Nephron (organoid): Measurements from ENCODE around the gene POPDC2.
"Not testable (repeated sequence)": the region's sequence is repeated elsewhere in the genome, so short reads cannot be mapped to it uniquely, and the experiment has no call there.

Experiments used
- H3K27ac Mint-ChIP-seq, 3 experiments: 2 replicates each; pipeline ENCODE4 v1.8.0; 2020; ENCODE audit warnings: mixed read lengths in 3 of 3, mild to moderate bottlenecking in 2 of 3, moderate library complexity in 1 of 3
- H3K27me3 Mint-ChIP-seq: 2 replicates; pipeline ENCODE4 v1.8.0; 2021; ENCODE audit warnings: low read depth, mild to moderate bottlenecking, moderate library complexity, mixed read lengths
- H3K36me3 Mint-ChIP-seq: 2 replicates; pipeline ENCODE4 v1.8.0; 2020; ENCODE audit warnings: low read depth, mixed read lengths
- H3K4me1 Mint-ChIP-seq: 2 replicates; pipeline ENCODE4 v1.8.0; 2020; ENCODE audit warnings: mixed read lengths
- H3K4me3 Mint-ChIP-seq, 3 experiments: 2 replicates each; pipeline ENCODE4 v1.8.0; 2020; ENCODE audit warnings: mild to moderate bottlenecking in 3 of 3, mixed read lengths in 3 of 3, moderate library complexity in 2 of 3
- H3K9me3 Mint-ChIP-seq: 2 replicates; pipeline ENCODE4 v1.8.0; 2020; ENCODE audit warnings: mixed read lengths
- TF ChIP-seq, protein P1 (sequence below), 3 experiments: fragments of 200-600 bp; sonication (generic); IDR thresholded peaks; one replicate each; pipeline ENCODE4 v1.5.0; 2021; ENCODE audit warnings: antibody characterized with exemption in 3 of 3; ENCODE audit not compliant: unreplicated experiment in 3 of 3

POPDC2 gene

GRCh38 chr3:119595639-119596334 is 64.6 kb downstream of the POPDC2 start:
- H3K4me3 Mint-ChIP-seq: no peak overlapping the region
- no peak overlapping the region for H3K27ac Mint-ChIP-seq
- peaks cover 3% of the 10 kb centered on the region for H3K27me3 Mint-ChIP-seq
- TF ChIP-seq, protein P1, sequence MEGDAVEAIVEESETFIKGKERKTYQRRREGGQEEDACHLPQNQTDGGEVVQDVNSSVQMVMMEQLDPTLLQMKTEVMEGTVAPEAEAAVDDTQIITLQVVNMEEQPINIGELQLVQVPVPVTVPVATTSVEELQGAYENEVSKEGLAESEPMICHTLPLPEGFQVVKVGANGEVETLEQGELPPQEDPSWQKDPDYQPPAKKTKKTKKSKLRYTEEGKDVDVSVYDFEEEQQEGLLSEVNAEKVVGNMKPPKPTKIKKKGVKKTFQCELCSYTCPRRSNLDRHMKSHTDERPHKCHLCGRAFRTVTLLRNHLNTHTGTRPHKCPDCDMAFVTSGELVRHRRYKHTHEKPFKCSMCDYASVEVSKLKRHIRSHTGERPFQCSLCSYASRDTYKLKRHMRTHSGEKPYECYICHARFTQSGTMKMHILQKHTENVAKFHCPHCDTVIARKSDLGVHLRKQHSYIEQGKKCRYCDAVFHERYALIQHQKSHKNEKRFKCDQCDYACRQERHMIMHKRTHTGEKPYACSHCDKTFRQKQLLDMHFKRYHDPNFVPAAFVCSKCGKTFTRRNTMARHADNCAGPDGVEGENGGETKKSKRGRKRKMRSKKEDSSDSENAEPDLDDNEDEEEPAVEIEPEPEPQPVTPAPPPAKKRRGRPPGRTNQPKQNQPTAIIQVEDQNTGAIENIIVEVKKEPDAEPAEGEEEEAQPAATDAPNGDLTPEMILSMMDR (IDR thresholded peaks at IDR 0.05; ENCODE audit: unreplicated experiment in 3 of 3): no peak
- H3K4me1 Mint-ChIP-seq: peaks cover 26% of the 10 kb centered on the region
- no peaks in the 10 kb centered on the region for H3K9me3 Mint-ChIP-seq
- no peaks in the 10 kb centered on the region for H3K36me3 Mint-ChIP-seq

DNA sequence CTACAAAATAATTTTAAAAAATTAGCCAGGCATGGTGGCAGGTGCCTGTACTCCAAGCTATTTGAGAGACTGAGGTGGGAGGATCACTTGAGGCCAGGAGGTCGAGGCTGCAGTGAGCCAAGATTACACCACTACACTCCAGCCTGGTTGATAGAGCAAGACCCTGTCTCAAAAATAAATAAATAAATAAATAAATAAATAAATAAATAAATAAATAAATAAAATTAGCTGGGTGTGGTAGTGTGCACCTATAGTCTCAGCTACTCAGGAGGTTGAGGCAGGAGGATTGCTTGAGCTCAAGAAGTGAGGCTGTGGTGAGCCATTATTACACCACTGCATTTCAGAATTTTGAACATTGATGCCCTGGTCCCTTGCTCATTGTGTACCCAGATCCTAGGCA is 65.5 kb downstream of the POPDC2 start:
- not testable (repeated sequence) for H3K27me3 Mint-ChIP-seq, H3K36me3 Mint-ChIP-seq
- peaks cover 26% of the 10 kb centered on the region for H3K4me1 Mint-ChIP-seq

DNA sequence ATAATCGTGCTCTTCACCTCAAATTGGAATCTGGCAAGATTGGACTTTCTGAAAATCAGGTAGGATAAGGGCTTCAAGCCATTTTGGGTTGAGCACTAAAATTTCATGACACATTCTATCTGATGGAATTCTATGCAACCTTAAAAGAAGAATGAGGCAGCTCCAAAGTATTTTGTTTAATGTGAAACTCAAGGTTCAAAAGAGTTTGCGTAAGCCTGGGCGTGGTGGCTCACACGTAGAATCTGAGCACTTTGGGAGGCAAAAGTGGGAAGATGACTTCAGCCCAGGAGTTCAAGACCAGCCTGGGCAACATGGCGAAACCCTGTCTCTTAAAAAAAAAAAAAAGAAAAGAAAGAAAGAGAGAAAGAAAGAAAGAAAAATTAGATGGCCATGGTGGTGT is 66.3 kb downstream of the POPDC2 start:
- Mint-ChIP-seq H3K27me3 (peaks cover 3% of the 10 kb centered on the region), H3K4me1 (peaks cover 24% of the 10 kb centered on the region), H3K27ac (no peak overlapping the region), H3K36me3 (no peaks in the 10 kb centered on the region), H3K4me3 (no peak overlapping the region), H3K9me3 (peaks cover 4% of the 10 kb centered on the region)
- TF ChIP-seq, protein P1 (IDR thresholded peaks at IDR 0.05; ENCODE audit: unreplicated experiment in 3 of 3): no peak

More for the DNA sequence above, 65.5 kb downstream of the POPDC2 start:
- not testable (repeated sequence) for H3K27ac Mint-ChIP-seq, H3K4me3 Mint-ChIP-seq, H3K9me3 Mint-ChIP-seq

DNA sequence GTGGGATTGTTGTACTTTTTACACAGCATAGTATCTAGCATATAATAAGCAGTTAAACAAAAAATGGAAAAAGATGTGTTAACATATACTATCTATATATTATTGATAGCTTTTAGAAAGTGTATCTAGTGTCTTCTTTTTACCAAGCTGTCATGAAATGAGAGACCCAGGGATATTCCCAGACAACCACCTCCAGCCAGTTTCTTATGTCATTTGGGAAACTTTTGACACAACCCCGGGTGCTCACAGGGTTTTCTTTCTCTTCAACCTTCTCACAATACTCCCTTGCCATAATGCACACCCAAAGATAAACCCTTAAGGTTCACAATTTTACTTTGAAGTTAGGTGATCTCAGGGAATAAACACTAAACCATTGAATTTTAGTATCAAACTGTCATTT is 67.5 kb downstream of the POPDC2 start:
- H3K36me3 Mint-ChIP-seq: no peaks in the 10 kb centered on the region
- H3K4me1 Mint-ChIP-seq: peaks cover 16% of the 10 kb centered on the region
- peaks cover 3% of the 10 kb centered on the region for H3K27me3 Mint-ChIP-seq
- H3K4me3 Mint-ChIP-seq: no peak overlapping the region
- H3K9me3 Mint-ChIP-seq: peaks cover 4% of the 10 kb centered on the region
- H3K27ac Mint-ChIP-seq: no peak overlapping the region
- TF ChIP-seq, protein P1 (IDR thresholded peaks at IDR 0.05; ENCODE audit: unreplicated experiment in 3 of 3): no peak
